Measurements from ENCODE around the gene TENM4. TPM values are rescaled to one million over a fixed set of nuclear protein-coding genes. Genes with fewer than 3 reads are reported as not detected.
A peak's percentile ranks its signal among the peaks of the same experiment; 100 is the strongest.

TENM4 gene
- total RNA-seq, 1 experiment from 2014 or later = 9.9 TPM

- POLR2A ChIA-PET = no interaction called here
- CTCF ChIA-PET = interaction anchor here (0.6 to 3.3 kb wide), 6 partner anchors 10 to 445 kb away, joined by 3 to 14 read pairs (median 4); no protein-coding TSS in a partner anchor
- DNase-seq (ENCODE audit: unreplicated experiment) = peak; percentile 50
- intact Hi-C loops (cut with micrococcal nuclease) = loop anchor here (10.0 kb wide), 1 partner anchor 345 kb away; no protein-coding TSS in a partner anchor
- H3K27ac Mint-ChIP-seq (ENCODE audit: low read depth, unreplicated experiment) = no peak overlapping the region
- BruUV-seq (replicated peaks) = no TSS peak
- H3K9me3 Mint-ChIP-seq (ENCODE audit: unreplicated experiment) = no peaks in the 10 kb centered on the region
- no peak for TF ChIP-seq CTCF (IDR thresholded peaks at IDR 0.05; ENCODE audit: unreplicated experiment)
- no peaks in the 10 kb centered on the region for H3K36me3 Mint-ChIP-seq (ENCODE audit: insufficient read depth, unreplicated experiment)
- no peaks in the 10 kb centered on the region for H3K27me3 Mint-ChIP-seq (ENCODE audit: insufficient read depth, unreplicated experiment)
- H3K4me1 Mint-ChIP-seq (ENCODE audit: insufficient read depth, unreplicated experiment) = peaks cover 26% of the 10 kb centered on the region
- no peak overlapping the region for H3K4me3 Mint-ChIP-seq (ENCODE audit: unreplicated experiment)
Measured at GRCh38 chr11:79090191-79090705, 350.6 kb downstream of the TENM4 start.

GRCh38 chr11:79089601-79090000, 351.2 kb downstream of the TENM4 start:
- intact Hi-C loops (cut with micrococcal nuclease) = no loop called here
- no TSS peak for BruUV-seq (replicated peaks)
- no peak for DNase-seq (ENCODE audit: unreplicated experiment)
- no peak for TF ChIP-seq CTCF (IDR thresholded peaks at IDR 0.05; ENCODE audit: unreplicated experiment)
- Mint-ChIP-seq H3K4me3 (ENCODE audit: unreplicated experiment) (no peak overlapping the region), H3K4me1 (ENCODE audit: insufficient read depth, unreplicated experiment) (peaks cover 26% of the 10 kb centered on the region), H3K9me3 (ENCODE audit: unreplicated experiment) (no peaks in the 10 kb centered on the region), H3K27me3 (ENCODE audit: insufficient read depth, unreplicated experiment) (no peaks in the 10 kb centered on the region), H3K27ac (ENCODE audit: low read depth, unreplicated experiment) (no peak overlapping the region), H3K36me3 (ENCODE audit: insufficient read depth, unreplicated experiment) (no peaks in the 10 kb centered on the region)
- ChIA-PET POLR2A (no interaction called here), CTCF (interaction anchor here (0.6 to 3.3 kb wide), 6 partner anchors 9 to 444 kb away, joined by 3 to 14 read pairs (median 3); no protein-coding TSS in a partner anchor)

- Mint-ChIP-seq H3K27ac (ENCODE audit: low read depth, unreplicated experiment) (no peak overlapping the region), H3K9me3 (ENCODE audit: unreplicated experiment) (no peaks in the 10 kb centered on the region), H3K36me3 (ENCODE audit: insufficient read depth, unreplicated experiment) (no peaks in the 10 kb centered on the region), H3K4me3 (ENCODE audit: unreplicated experiment) (no peak overlapping the region), H3K4me1 (ENCODE audit: insufficient read depth, unreplicated experiment) (peaks cover 26% of the 10 kb centered on the region), H3K27me3 (ENCODE audit: insufficient read depth, unreplicated experiment) (no peaks in the 10 kb centered on the region)
- ChIA-PET POLR2A (no interaction called here), CTCF (interaction anchor here (0.6 to 3.3 kb wide), 7 partner anchors 9 to 444 kb away, joined by 3 to 14 read pairs (median 4); no protein-coding TSS in a partner anchor)
- intact Hi-C loops (cut with micrococcal nuclease) = no loop called here
- DNase-seq (ENCODE audit: unreplicated experiment) = no peak
- no peak for TF ChIP-seq CTCF (IDR thresholded peaks at IDR 0.05; ENCODE audit: unreplicated experiment)
- no TSS peak for BruUV-seq (replicated peaks)
Measured at GRCh38 chr11:79088967-79089366, 351.9 kb downstream of the TENM4 start.

GRCh38 chr11:79087961-79088318, 352.9 kb downstream of the TENM4 start:
- no TSS peak for BruUV-seq (replicated peaks)
- CTCF ChIA-PET = interaction anchor here (0.8 to 3.3 kb wide), 7 partner anchors 8 to 441 kb away, joined by 3 to 14 read pairs (median 3); no protein-coding TSS in a partner anchor
- H3K27ac Mint-ChIP-seq (ENCODE audit: low read depth, unreplicated experiment) = no peak overlapping the region

More at GRCh38 chr11:79087961-79088318, 352.9 kb downstream of the TENM4 start:
- Mint-ChIP-seq H3K27me3 (ENCODE audit: insufficient read depth, unreplicated experiment) (no peaks in the 10 kb centered on the region), H3K9me3 (ENCODE audit: unreplicated experiment) (no peaks in the 10 kb centered on the region), H3K4me3 (ENCODE audit: unreplicated experiment) (no peak overlapping the region), H3K36me3 (ENCODE audit: insufficient read depth, unreplicated experiment) (no peaks in the 10 kb centered on the region), H3K4me1 (ENCODE audit: insufficient read depth, unreplicated experiment) (peaks cover 20% of the 10 kb centered on the region)
- no peak for TF ChIP-seq CTCF (IDR thresholded peaks at IDR 0.05; ENCODE audit: unreplicated experiment)
- intact Hi-C loops (cut with micrococcal nuclease) = no loop called here
- DNase-seq (ENCODE audit: unreplicated experiment) = no peak
- POLR2A ChIA-PET = no interaction called here

All from MCF 10A (cell line).